Ramos (cell line): ENCODE data around the gene ABHD1.
"Not testable (repeated sequence)": the region's sequence is repeated elsewhere in the genome, so short reads cannot be mapped to it uniquely, and the experiment has no call there.

Experiments
- in situ Hi-C: fragments of 300-500 bp; cut with MboI; formaldehyde crosslinking; loops from one replicate; pipeline ENCODE4 v1.14.3; 2022; ENCODE audit warnings: low sequenced_read_pairs; ENCODE audit not compliant: unreplicated experiment

Gene ABHD1

DNA sequence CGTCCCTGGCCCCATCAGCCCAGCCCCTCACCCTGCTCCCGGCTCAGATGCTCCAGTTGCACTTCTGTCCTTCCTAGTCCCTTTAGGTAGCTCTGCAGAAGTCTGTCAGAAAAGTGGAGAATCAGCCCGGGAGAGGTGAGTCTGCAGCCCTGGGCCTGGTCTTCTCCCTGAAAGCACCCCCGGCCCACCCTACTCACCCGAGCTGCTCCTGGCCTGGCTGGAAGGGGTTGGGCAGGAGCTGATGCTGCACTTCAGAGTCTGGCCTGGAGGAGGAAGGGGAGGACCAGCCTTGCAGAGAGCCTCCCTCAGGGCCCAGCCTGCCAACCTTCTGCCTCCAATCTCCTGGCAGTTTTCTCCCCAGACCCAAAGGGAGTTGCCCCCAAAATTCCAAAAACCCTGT lies 21.3 kb upstream of the ABHD1 start:
- in situ Hi-C loops, result loop anchor here (5.0 kb wide), 1 partner anchor 180 kb away; the partner anchor contains the start of gene TRIM54

DNA sequence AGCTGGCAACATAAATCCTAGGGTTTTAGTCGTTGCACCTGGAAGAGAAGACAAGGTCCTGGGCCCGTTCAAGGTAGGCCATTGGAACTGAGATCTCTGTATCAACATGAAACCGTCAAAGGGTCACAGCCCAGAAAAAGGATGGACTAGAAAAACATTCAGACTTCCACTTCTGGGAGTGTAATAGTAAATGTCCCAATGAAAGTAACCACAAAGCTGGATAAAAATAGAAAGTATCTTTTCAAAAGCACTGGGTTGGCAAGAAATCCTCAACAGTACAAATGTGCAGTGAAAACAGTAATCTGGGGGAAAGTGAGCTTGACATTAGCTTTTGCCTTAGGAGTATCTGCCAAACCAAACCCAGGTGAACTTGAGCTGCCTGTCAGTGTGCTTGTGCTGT lies 17.6 kb upstream of the ABHD1 start:
- in situ Hi-C loops, result no loop called here

- in situ Hi-C loops, result no loop called here
These were observed 15.4 kb upstream of the ABHD1 start for GRCh38 chr2:27108221-27108620.

DNA sequence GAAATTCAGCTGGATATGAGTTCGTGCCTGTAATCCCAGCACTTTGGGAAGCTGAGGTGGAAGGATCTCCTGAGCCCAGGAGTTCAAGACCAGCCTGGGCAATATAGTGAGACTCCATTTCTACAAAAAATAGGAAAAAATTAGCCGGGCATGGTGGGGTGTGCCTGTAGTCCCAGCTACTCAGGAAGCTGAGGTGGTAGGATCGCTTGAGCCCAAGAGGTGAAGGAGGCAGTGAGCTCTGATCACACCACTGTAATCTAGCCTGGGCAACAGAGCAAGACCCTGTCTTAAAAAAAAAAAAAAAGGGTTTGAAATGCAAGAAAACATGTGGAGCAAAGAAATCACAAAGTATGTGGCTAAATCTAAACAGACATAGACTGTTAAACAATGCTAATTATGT lies 14.5 kb upstream of the ABHD1 start:
- in situ Hi-C loops, result no loop called here

DNA sequence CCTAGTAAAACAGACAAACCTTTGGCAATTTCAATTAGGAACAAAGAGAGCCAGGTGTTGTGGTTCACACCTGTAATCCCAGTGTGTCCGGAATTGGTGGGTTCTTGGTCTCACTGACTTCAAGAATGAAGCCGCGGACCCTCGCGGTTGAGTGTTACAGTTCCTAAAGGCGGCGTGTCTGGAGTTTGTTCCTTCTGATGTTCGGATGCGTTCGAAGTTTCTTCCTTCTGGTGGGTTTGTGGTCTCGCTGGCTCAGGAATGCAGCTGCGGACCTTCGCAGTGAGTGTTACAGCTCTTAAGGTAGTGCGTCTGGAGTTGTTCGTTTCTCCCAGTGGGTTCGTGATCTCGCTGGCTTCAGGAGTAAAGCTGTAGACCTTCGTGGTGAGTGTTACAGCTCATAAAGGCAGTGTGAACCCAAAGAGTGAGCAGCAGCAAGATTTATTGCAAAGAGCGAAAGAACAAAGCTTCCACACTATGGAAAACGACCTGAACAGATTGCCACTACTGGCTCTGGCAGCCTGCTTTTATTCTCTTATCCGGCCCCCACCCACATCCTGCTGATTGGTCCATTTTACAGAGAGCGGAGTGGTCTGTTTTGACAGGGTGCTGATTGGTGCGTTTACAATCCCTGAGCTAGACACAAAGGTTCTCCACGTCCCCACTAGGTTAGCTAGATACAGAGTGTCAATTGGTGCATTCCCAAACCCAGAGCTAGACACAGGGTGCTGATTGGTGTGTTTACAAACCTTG lies 12.8 kb upstream of the ABHD1 start:
- in situ Hi-C loops, result not testable (repeated sequence)

DNA sequence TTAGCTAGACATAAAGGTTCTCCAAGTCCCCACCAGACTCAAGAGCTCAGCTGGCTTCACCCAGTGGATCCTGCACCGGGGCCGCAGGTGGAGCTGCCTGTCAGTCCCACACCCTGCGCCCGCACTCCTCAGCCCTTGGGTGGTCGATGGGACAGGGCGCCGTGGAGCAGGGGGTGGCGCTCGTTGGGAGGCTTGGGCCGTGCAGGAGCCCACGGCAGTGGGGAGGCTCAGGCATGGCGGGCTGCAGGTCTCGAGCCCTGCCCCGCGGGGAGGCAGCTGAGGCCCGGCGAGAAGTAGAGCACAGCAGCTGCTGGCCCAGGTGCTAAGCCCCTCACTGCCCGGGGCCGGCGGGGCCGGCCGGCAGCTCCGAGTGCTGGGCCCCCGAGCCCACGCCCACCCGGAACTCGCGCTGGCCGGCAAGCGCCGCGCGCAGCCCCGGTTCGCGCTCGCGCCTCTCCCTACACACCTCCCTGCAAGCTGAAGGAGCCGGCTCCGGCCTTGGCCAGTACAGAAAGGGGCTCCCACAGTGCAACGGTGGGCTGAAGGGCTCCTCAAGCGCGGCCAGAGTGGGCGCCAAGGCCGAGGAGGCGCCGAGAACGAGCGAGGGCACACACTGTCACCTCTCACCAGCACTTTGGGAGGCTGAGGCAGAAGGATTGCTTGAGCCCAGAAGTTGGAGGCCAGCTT lies 12.1 kb upstream of the ABHD1 start:
- in situ Hi-C loops, result not testable (repeated sequence)

- in situ Hi-C loops, result no loop called here
These were observed 8.1 kb upstream of the ABHD1 start for GRCh38 chr2:27115519-27115918.

DNA sequence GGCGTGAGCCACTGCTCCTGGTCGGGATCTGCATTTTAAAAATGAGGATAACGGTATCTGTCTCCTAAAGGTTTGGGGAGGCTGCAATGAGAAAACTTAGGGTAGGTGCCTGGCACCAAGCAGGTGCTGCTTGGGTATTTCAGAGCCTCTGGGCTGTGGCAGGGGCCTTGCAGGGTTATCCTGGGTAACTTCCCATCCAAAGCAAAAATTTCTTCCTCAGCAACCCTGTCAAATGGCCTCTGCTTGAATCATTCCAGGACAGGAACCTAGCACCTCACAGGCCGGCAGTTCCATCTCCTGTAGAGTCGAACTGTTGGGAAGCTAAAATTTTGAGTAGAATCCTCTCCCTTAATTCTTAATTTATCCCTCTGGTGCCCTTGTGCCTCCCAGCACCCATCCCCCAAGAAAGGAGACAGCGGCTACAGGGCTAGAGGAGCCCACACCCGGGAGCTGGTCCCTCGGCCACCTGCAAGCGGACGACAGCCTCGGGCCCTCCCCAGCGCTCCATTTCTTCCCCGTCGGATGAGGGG lies 5.6 kb upstream of the ABHD1 start:
- in situ Hi-C loops, result no loop called here

DNA sequence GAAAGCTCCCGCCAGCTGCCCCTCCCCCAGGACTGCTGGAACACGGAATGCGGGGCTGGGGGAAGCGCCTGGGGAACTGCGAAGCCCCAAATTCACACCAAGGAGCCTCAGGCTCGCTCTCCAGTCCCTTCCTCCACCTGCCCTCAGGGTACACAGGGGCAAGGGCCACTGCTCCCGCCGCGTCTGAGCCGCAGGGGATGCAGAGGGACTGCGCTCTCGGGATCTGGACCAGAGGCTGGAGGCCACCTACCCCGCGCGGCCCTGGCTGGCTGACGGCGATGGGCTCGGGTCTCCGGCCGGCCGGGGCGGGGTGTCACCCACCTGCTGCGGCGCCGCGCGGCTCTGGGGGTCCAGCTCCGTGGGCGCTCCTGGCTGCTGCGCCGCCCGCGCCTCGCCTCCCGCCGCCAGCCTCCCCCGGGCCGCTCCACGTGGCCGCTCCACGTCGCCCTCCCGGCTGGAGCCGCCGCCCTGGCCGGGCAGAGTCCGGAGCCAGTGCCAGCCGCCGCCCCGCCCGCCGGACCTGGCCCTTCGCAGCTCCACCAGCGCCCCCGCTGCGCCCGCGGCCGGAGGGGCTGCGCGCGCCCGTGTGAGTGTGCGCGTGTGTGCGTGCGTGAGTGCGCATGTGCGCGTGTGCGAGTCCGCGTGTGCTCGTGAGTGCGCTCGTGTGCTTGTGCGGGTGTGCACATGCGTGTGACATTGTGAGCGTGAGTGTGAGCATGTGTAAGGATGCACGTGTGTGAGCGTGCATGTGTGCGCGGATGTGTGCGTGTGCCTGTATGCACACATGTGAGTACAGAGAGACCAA lies 4.9 kb upstream of the ABHD1 start, which contains the start of gene CGREF1:
TSS of gene CGREF1 (minus strand) at position 604 of the 805 bp plus-strand sequence. CDS start 14,762 bp downstream, outside the sequence.
- in situ Hi-C loops, result no loop called here

DNA sequence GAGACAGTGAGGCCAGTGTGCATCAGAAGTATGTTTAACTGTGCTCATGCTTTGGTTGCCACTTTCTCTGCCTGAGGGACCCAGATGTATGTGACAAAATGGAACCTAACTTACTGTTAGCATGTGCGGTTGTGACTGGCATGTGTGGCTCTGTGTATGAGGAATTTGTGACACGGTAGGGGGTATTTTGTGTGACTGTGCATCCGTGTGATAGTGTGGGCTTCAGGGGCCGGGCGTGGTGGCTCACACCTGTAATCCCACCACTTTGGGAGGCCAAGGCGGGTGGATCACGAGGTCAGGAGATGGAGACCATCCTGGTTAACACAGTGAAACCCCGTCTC lies 4.3 kb upstream of the ABHD1 start:
- in situ Hi-C loops, result not testable (repeated sequence)

DNA sequence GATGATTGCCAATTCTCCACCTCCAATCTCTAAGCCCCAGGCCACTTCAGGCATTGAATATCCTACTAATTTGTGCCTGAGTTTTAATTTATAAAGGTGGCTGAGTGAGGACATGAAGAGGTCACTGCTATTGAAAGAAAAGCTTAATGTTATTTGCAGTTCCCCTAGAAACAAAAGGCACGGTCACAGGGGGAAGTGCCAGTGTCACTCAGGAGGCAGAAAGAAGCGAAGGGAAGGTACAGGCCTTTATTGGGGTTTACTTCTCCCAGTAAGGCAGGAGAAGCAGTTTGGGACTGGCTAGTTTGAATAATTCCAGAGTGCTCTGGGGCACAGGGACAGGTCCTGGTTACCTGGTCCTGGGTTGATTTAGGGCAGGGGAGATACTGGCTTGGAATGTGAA lies 1.7 kb upstream of the ABHD1 start:
- in situ Hi-C loops, result no loop called here

- in situ Hi-C loops, result no loop called here
These were observed 824 bp upstream of the ABHD1 start for GRCh38 chr2:27122791-27123190.

DNA sequence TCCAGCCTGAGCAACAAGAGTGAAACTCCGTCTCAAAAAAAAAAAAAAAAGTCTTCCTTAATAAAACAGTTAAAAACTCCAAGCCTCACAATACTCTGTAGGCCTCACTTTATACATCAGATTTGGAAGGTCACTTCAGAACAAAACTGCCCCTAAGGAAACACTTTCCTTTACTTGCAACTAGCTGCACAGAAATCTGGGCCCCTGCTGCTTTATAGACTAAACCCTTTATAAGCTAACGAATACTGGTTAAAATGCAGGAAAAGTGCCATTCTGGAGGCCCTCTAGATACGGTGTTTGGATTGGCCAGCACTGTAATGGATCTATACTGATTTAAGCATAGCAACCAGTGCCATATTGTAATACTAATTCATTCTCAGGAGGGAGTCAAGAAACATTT lies 1.5 kb downstream of the ABHD1 start:
- in situ Hi-C loops, result no loop called here

DNA sequence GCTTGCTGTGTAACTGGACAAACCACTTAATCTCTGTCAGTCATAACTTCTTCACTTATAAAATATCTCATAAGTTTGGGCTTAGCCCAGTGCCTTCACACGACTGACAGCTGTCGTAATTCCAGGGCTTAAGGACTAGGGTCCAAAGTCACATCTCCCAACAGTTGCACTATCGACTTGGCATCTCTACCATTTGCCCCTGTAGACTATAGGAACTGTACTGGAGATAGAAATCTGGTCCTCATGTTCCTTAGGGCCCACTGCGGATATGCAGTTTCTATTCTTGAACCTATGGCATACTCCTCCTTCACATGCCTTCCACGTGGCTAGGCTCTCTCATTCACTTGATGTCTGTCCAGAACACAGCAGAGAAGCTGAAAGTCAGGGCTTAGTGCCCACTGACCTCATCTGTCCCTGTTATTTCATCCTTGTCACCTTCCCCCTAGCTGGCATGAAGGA lies 2.7 kb downstream of the ABHD1 start:
- in situ Hi-C loops, result no loop called here

DNA sequence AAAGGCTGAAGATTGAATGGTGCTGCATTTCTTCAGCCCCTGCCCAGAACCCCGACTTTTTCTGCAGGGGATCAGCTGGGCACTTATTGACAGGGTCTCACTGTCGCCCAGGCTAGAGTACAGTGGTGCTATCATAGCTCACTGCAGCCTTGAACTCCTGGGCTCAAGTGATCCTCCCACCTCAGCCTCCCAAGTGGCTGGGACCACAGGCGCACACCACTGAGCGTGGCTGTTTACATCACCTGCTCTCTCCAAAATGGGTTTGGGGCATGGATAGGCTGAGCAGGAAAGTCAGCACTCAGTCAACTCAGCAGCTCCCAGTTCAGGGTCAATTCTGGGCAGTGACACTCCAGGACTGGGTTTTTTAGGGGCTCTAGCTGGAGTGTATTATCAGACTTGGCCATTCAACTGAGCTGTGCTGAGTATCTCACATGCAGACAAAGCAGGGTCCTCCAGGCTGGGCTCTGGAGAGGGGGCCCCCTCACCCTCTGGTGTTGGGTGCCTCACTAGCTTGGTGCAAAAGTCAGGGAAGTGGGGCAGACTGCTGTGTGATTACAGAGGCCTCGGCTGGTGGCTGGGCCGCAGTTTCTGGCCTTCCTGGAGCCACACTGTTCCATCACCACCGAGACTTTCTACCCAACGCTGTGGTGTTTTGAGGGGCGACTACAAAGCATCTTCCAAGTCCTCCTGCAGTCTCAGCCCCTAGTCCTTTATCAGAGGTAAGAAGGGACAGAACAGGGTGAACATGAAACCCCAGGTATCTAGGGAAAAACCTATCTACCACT lies 4.5 kb downstream of the ABHD1 start:
- in situ Hi-C loops, result no loop called here

- in situ Hi-C loops, result no loop called here
These were observed 5.3 kb downstream of the ABHD1 start for GRCh38 chr2:27128668-27129571.

GRCh38 chr2:27130396-27130795 lies 6.8 kb downstream of the ABHD1 start:
- in situ Hi-C loops, result no loop called here

GRCh38 chr2:27131429-27131828 lies 7.8 kb downstream of the ABHD1 start:
- in situ Hi-C loops, result no loop called here
